ENCODE results near the gene MPST.

GRCh38 chr22:36979016-36979910 lies 40.3 kb upstream of the MPST start:
- TF ChIP-seq CTCF (optimal IDR thresholded peaks at IDR 0.05 in 1 of 3, IDR thresholded peaks at IDR 0.05 in 1 of 3, conservative IDR thresholded peaks at IDR 0.05 in 1 of 3; ENCODE audit: extremely low read depth in 1 of 3, insufficient read depth in 2 of 3, low read length in 3 of 3) (no peak), EZH2 (IDR thresholded peaks at IDR 0.05; ENCODE audit: low read length) (no peak)

Data from keratinocyte (primary cell).